Activated T-cell treated with anti-CD3 and anti-CD28 coated beads, Interleukin-2, amount 50 U/mL, for 24 hours (primary cell): ENCODE results near the gene DUSP9.

Source experiments
- DNase-seq: peaks from one replicate; pipeline ENCODE4 v3.0.0-alpha.2; 2020
- H3K27ac Mint-ChIP-seq: 2 replicates; pipeline ENCODE4 v1.8.0; 2020; ENCODE audit warnings: mild to moderate bottlenecking, mixed read lengths
- H3K27me3 Mint-ChIP-seq: 2 replicates; pipeline ENCODE4 v1.8.0; 2020; ENCODE audit warnings: mixed read lengths
- H3K36me3 Mint-ChIP-seq: 2 replicates; pipeline ENCODE4 v1.8.0; 2020; ENCODE audit warnings: low read depth, mixed read lengths
- H3K4me1 Mint-ChIP-seq: 2 replicates; pipeline ENCODE4 v1.8.0; 2020; ENCODE audit warnings: low read depth, mixed read lengths
- H3K4me3 Mint-ChIP-seq: 2 replicates; pipeline ENCODE4 v1.8.0; 2020; ENCODE audit warnings: mild to moderate bottlenecking, moderate library complexity, mixed read lengths
- H3K9me3 Mint-ChIP-seq: 2 replicates; pipeline ENCODE4 v1.8.0; 2020; ENCODE audit warnings: mixed read lengths

The DUSP9 gene

GRCh38 chrX:153647461-153648357, 706 bp downstream of the DUSP9 start:
- H3K27me3 Mint-ChIP-seq = peaks cover 64% of the 10 kb centered on the region
- H3K4me1 Mint-ChIP-seq = peaks cover 7% of the 10 kb centered on the region
- H3K27ac Mint-ChIP-seq = no peak overlapping the region
- H3K9me3 Mint-ChIP-seq = no peaks in the 10 kb centered on the region
- H3K4me3 Mint-ChIP-seq = no peak overlapping the region
- no peaks in the 10 kb centered on the region for H3K36me3 Mint-ChIP-seq
- peak; percentile 32 for DNase-seq

- Mint-ChIP-seq H3K27me3 (peaks cover 55% of the 10 kb centered on the region), H3K4me3 (no peak overlapping the region), H3K4me1 (peaks cover 2% of the 10 kb centered on the region), H3K9me3 (no peaks in the 10 kb centered on the region), H3K36me3 (no peaks in the 10 kb centered on the region), H3K27ac (no peak overlapping the region)
- DNase-seq = no peak
Measured at GRCh38 chrX:153648358-153649177, 1.6 kb downstream of the DUSP9 start.

- no peaks in the 10 kb centered on the region for H3K9me3 Mint-ChIP-seq
- H3K4me1 Mint-ChIP-seq = no peaks in the 10 kb centered on the region
- peaks cover 50% of the 10 kb centered on the region for H3K27me3 Mint-ChIP-seq
- H3K4me3 Mint-ChIP-seq = no peak overlapping the region
- peak; percentile 49 for DNase-seq
- no peaks in the 10 kb centered on the region for H3K36me3 Mint-ChIP-seq
- no peak overlapping the region for H3K27ac Mint-ChIP-seq
Measured at GRCh38 chrX:153649178-153649914, 2.3 kb downstream of the DUSP9 start.

- Mint-ChIP-seq H3K27me3 (peaks cover 46% of the 10 kb centered on the region), H3K27ac (no peak overlapping the region), H3K4me1 (no peaks in the 10 kb centered on the region), H3K9me3 (no peaks in the 10 kb centered on the region), H3K4me3 (no peak overlapping the region), H3K36me3 (no peaks in the 10 kb centered on the region)
- peak; percentile 15 for DNase-seq
Measured at GRCh38 chrX:153649915-153650782, 3.1 kb downstream of the DUSP9 start.

- DNase-seq = no peak
- H3K9me3 Mint-ChIP-seq = no peaks in the 10 kb centered on the region
- H3K27ac Mint-ChIP-seq = no peak overlapping the region
- H3K4me3 Mint-ChIP-seq = no peak overlapping the region
- H3K36me3 Mint-ChIP-seq = no peaks in the 10 kb centered on the region
- no peaks in the 10 kb centered on the region for H3K4me1 Mint-ChIP-seq
- H3K27me3 Mint-ChIP-seq = peaks cover 39% of the 10 kb centered on the region
Measured at GRCh38 chrX:153650959-153651358, 4.0 kb downstream of the DUSP9 start.

GRCh38 chrX:153651540-153652079, 4.6 kb downstream of the DUSP9 start:
- Mint-ChIP-seq H3K4me1 (no peaks in the 10 kb centered on the region), H3K9me3 (no peaks in the 10 kb centered on the region), H3K4me3 (no peak overlapping the region), H3K36me3 (no peaks in the 10 kb centered on the region), H3K27ac (no peak overlapping the region), H3K27me3 (peaks cover 35% of the 10 kb centered on the region)
- DNase-seq = peak; percentile 28

GRCh38 chrX:153653556-153653955, 6.6 kb downstream of the DUSP9 start:
- Mint-ChIP-seq H3K27me3 (peaks cover 38% of the 10 kb centered on the region), H3K9me3 (no peaks in the 10 kb centered on the region), H3K4me1 (no peaks in the 10 kb centered on the region), H3K36me3 (no peaks in the 10 kb centered on the region), H3K27ac (no peak overlapping the region), H3K4me3 (no peak overlapping the region)
- no peak for DNase-seq

GRCh38 chrX:153657161-153657560, 10.2 kb downstream of the DUSP9 start:
- Mint-ChIP-seq H3K36me3 (no peaks in the 10 kb centered on the region), H3K27me3 (peaks cover 48% of the 10 kb centered on the region), H3K27ac (no peak overlapping the region), H3K4me1 (peaks cover 1% of the 10 kb centered on the region), H3K9me3 (no peaks in the 10 kb centered on the region), H3K4me3 (no peak overlapping the region)
- DNase-seq = no peak

- no peak for DNase-seq
- no peak overlapping the region for H3K4me3 Mint-ChIP-seq
- no peaks in the 10 kb centered on the region for H3K36me3 Mint-ChIP-seq
- H3K27ac Mint-ChIP-seq = no peak overlapping the region
- H3K27me3 Mint-ChIP-seq = peaks cover 57% of the 10 kb centered on the region
- no peaks in the 10 kb centered on the region for H3K9me3 Mint-ChIP-seq
- peaks cover 1% of the 10 kb centered on the region for H3K4me1 Mint-ChIP-seq
Measured at GRCh38 chrX:153659268-153659667, 12.3 kb downstream of the DUSP9 start.

GRCh38 chrX:153662266-153662665, 15.3 kb downstream of the DUSP9 start:
- Mint-ChIP-seq H3K9me3 (no peaks in the 10 kb centered on the region), H3K4me1 (peaks cover 1% of the 10 kb centered on the region), H3K27me3 (peaks cover 70% of the 10 kb centered on the region), H3K36me3 (no peaks in the 10 kb centered on the region), H3K27ac (no peak overlapping the region), H3K4me3 (peak overlapping the region; percentile 65)
- DNase-seq = peak; percentile 77

GRCh38 chrX:153665726-153666306, 18.8 kb downstream of the DUSP9 start:
- no peak for DNase-seq
- no peak overlapping the region for H3K4me3 Mint-ChIP-seq
- no peaks in the 10 kb centered on the region for H3K36me3 Mint-ChIP-seq
- H3K27me3 Mint-ChIP-seq = peaks cover 61% of the 10 kb centered on the region
- peaks cover 10% of the 10 kb centered on the region for H3K4me1 Mint-ChIP-seq
- H3K9me3 Mint-ChIP-seq = no peaks in the 10 kb centered on the region
- H3K27ac Mint-ChIP-seq = no peak overlapping the region

GRCh38 chrX:153667281-153667955, 20.4 kb downstream of the DUSP9 start:
- H3K4me3 Mint-ChIP-seq = peak overlapping the region; percentile 72
- no peak for DNase-seq
- no peaks in the 10 kb centered on the region for H3K36me3 Mint-ChIP-seq
- H3K9me3 Mint-ChIP-seq = no peaks in the 10 kb centered on the region
- H3K27ac Mint-ChIP-seq = no peak overlapping the region
- H3K27me3 Mint-ChIP-seq = peaks cover 58% of the 10 kb centered on the region
- H3K4me1 Mint-ChIP-seq = peaks cover 9% of the 10 kb centered on the region

GRCh38 chrX:153667956-153668396, 21.0 kb downstream of the DUSP9 start:
- Mint-ChIP-seq H3K4me1 (peaks cover 10% of the 10 kb centered on the region), H3K27ac (no peak overlapping the region), H3K9me3 (no peaks in the 10 kb centered on the region), H3K27me3 (peaks cover 59% of the 10 kb centered on the region), H3K36me3 (no peaks in the 10 kb centered on the region), H3K4me3 (peak overlapping the region; percentile 72)
- DNase-seq = peak; percentile 87
